ENCODE data around the gene BCR.

BCR gene

DNA sequence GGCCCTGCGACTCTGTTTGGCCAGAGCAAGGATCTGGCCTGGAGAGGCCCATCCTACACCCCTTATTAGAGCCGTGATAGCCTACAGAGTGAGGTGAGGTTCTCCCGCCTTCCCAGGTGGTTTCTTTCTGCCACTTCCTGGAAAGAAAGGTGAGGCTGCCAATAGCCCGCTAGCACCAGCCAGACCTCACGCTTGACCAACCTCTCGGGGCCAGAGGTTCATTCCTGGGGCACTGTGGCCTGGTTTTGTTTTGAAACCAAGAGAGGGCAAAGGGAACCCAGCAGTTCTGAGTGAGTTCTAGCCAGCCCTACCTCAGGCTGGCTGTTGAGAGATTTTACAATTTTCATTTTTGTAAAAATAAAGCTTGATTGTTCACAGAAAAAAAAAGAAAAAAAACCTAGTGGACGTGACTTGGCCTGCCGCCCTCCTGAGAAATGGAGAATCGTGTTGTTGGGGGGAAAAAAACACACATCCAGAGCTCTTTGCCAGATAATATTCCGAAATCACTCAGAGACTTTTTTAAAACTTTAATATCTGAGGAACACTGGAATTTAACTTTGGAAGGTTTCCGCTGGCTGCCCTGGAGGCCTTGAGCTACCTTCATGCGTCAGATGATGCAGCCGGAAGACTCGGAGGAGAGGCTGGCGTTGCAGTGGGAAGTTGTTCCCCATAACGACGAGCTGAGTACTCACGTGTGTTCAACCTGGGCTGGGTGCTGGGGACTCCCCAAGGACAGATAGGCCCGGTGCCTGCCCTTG lies 84.5 kb downstream of the BCR start:
- Mint-ChIP-seq H3K27ac (no peak overlapping the region), H3K4me3 (no peak overlapping the region), H3K4me1 (peaks cover 67% of the 10 kb centered on the region), H3K36me3 (ENCODE audit: low read depth) (peaks cover 31% of the 10 kb centered on the region), H3K27me3 (ENCODE audit: low read depth, poor library complexity) (peaks cover 1% of the 10 kb centered on the region), H3K9me3 (no peaks in the 10 kb centered on the region)
- TF ChIP-seq, protein P1, sequence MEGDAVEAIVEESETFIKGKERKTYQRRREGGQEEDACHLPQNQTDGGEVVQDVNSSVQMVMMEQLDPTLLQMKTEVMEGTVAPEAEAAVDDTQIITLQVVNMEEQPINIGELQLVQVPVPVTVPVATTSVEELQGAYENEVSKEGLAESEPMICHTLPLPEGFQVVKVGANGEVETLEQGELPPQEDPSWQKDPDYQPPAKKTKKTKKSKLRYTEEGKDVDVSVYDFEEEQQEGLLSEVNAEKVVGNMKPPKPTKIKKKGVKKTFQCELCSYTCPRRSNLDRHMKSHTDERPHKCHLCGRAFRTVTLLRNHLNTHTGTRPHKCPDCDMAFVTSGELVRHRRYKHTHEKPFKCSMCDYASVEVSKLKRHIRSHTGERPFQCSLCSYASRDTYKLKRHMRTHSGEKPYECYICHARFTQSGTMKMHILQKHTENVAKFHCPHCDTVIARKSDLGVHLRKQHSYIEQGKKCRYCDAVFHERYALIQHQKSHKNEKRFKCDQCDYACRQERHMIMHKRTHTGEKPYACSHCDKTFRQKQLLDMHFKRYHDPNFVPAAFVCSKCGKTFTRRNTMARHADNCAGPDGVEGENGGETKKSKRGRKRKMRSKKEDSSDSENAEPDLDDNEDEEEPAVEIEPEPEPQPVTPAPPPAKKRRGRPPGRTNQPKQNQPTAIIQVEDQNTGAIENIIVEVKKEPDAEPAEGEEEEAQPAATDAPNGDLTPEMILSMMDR (IDR thresholded peaks at IDR 0.05) = no peak
- no peak for DNase-seq

DNA sequence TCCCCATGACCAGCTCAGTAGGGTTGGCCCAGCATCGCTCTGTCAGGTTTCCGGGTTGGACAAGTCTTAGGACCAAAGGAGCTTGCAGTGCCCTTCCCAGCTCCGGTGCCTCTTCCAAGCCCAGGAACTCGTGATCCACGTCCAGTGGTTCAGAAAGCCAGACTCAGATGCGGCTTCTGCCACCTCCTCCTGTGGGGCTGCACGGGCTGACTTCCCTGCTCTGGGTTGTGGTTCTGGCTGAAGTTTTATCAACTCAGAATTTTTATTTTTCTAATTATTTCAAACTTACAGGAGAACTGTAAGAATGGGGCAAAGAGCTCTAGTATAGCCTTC lies 85.0 kb downstream of the BCR start:
- peaks cover 67% of the 10 kb centered on the region for H3K4me1 Mint-ChIP-seq
- no peak overlapping the region for H3K27ac Mint-ChIP-seq
- peaks cover 3% of the 10 kb centered on the region for H3K27me3 Mint-ChIP-seq (ENCODE audit: low read depth, poor library complexity)
- H3K9me3 Mint-ChIP-seq = no peaks in the 10 kb centered on the region
- DNase-seq = no peak
- H3K4me3 Mint-ChIP-seq = no peak overlapping the region
- TF ChIP-seq, protein P1 (IDR thresholded peaks at IDR 0.05) = no peak
- H3K36me3 Mint-ChIP-seq (ENCODE audit: low read depth) = peaks cover 31% of the 10 kb centered on the region

DNA sequence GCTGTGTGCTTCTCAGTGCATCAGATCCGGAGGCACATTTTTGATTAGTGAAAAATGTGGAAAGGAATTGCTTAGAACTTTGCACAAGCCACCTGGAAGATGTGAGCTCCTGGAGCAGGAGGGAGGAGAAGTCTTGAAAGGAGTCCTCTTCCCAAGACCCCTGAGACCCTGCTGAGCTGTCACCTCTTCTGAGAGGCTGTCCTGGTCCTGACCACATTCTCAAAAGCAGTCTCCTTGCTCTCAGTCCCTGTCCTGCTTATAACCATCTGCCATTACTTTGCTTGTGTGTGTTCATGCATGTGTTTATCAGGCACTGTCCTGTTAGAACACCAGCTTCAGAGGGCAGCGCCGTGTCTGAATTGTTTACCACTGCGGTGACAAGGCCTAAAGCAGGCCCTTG lies 86.5 kb downstream of the BCR start:
- Mint-ChIP-seq H3K4me1 (peaks cover 72% of the 10 kb centered on the region), H3K27ac (no peak overlapping the region), H3K27me3 (ENCODE audit: low read depth, poor library complexity) (peaks cover 3% of the 10 kb centered on the region), H3K9me3 (no peaks in the 10 kb centered on the region), H3K36me3 (ENCODE audit: low read depth) (peaks cover 37% of the 10 kb centered on the region), H3K4me3 (no peak overlapping the region)
- TF ChIP-seq, protein P1 (IDR thresholded peaks at IDR 0.05) = no peak
- no peak for DNase-seq

DNA sequence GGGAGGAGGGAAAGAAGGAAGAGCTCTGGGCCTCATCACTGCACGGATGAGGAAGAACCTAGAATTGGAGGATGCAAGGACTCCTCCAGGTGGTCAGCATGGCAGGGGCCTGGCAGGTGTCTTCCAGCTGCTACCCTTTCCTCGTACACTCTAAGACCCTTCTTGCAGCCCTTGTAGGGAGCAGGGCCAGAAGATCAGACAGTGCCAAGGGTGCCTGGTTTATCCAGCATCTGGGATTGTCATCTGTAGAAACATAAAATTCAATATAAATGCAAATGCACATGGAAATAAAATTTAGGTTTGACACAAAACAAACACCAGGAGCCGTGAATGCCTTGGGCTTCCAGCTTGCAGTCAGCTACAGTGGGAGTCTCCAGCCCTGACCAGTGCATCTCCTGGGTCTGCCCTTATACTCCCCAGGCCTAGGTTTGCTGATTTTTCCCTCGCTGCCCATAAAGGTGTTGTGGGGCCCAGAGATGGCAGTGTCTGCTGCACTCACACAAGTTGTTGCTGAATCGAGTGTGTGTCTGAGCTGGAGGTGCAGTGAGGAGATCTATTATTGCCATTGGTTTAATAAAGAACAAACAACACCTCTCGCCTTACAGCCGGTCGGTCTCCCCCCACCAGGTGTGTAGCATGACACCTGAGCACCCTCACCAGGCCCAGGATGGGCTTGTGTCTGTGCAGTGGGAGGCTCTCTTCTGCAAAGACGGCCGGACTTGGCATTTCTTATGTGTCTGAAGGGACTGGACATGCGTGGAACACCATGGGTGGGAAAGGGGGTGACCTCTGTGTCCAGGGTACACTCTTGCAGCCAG lies 87.1 kb downstream of the BCR start:
- Mint-ChIP-seq H3K4me3 (no peak overlapping the region), H3K27ac (no peak overlapping the region), H3K27me3 (ENCODE audit: low read depth, poor library complexity) (peaks cover 3% of the 10 kb centered on the region), H3K9me3 (no peaks in the 10 kb centered on the region), H3K4me1 (peaks cover 66% of the 10 kb centered on the region), H3K36me3 (ENCODE audit: low read depth) (peaks cover 37% of the 10 kb centered on the region)
- DNase-seq = no peak
- TF ChIP-seq, protein P1 (IDR thresholded peaks at IDR 0.05) = no peak

DNA sequence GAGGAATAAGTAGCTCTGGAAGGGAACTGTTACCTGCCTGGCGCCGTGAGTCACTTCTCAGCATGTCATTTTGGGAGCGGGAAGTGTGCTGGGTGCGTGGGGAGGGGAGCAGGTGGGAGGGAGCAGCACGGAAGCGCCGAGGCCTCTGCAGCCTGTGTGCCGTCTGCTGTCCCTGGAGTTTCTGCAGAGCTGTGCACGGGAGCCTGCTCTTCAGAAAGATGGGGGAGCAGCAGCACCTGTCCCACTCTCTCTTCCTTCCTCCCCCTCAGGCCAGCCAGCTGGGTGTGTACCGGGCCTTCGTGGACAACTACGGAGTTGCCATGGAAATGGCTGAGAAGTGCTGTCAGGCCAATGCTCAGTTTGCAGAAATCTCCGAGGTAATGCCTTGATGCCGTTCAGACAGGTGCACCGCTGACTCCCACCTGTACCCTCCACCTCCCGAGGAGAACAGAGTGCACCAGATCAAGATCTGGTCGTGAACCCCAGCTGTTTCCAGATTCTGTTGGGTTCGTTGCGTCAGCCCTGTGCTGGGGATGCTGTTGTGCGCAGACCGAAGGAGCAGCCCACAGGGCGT lies 87.9 kb downstream of the BCR start:
- Mint-ChIP-seq H3K4me1 (peaks cover 60% of the 10 kb centered on the region), H3K27ac (no peak overlapping the region), H3K36me3 (ENCODE audit: low read depth) (peaks cover 42% of the 10 kb centered on the region), H3K9me3 (no peaks in the 10 kb centered on the region), H3K4me3 (no peak overlapping the region), H3K27me3 (ENCODE audit: low read depth, poor library complexity) (peaks cover 3% of the 10 kb centered on the region)
- TF ChIP-seq, protein P1 (IDR thresholded peaks at IDR 0.05) = no peak
- DNase-seq = no peak
